ENCODE measurements around the gene GSG1L.

DNA sequence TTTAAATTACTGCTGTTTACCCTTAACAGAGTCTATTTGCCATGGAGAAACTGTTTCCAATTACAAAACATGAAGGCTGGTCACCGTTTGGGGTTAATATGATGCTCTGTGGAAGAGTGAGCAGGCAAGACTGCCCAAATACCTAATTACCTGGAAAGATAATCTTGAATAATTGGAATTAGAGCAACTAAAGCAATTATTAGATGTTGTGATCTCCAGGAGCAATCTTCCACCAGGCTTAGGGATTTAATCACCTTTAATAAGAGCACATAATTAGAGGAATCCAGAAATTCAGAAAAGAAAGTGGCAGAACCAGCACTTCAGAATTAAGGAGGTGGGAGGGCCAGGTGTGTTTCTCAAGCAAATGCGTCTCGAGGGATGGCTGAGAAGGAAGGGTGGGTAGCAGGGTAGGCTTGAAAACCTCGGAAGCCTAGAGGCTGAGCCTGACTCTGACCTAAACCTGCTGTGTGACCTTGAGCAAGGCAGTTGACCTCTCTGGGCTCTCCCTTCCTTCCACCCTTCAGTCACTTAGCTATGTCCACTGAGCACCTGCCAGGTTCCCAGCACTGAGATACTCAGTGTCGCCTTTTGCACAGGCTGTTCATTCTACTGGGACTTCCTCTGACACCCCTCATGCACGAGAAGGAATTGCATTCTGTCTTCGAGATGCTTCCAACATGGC, 113.2 kb downstream of the GSG1L start:
- TF ChIP-seq EZH2 (IDR thresholded peaks at IDR 0.05; ENCODE audit: low read depth), result no peak
- TF ChIP-seq, protein P1, sequence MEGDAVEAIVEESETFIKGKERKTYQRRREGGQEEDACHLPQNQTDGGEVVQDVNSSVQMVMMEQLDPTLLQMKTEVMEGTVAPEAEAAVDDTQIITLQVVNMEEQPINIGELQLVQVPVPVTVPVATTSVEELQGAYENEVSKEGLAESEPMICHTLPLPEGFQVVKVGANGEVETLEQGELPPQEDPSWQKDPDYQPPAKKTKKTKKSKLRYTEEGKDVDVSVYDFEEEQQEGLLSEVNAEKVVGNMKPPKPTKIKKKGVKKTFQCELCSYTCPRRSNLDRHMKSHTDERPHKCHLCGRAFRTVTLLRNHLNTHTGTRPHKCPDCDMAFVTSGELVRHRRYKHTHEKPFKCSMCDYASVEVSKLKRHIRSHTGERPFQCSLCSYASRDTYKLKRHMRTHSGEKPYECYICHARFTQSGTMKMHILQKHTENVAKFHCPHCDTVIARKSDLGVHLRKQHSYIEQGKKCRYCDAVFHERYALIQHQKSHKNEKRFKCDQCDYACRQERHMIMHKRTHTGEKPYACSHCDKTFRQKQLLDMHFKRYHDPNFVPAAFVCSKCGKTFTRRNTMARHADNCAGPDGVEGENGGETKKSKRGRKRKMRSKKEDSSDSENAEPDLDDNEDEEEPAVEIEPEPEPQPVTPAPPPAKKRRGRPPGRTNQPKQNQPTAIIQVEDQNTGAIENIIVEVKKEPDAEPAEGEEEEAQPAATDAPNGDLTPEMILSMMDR (conservative IDR thresholded peaks at IDR 0.05), result no peak

Measured in PC-9 (cell line).